GM19099 (cell line): ENCODE measurements around the gene CAMTA1.

ENCODE experiments used
- POLR2A ChIP-seq: IDR thresholded peaks from 3 replicates; pipeline ENCODE4 v1.6.1; 2011; ENCODE audit warnings: low read depth; ENCODE audit not compliant: insufficient read length; ENCODE audit errors: extremely low read depth

Gene CAMTA1

GRCh38 chr1:7018826-7019225 is 233.6 kb downstream of the CAMTA1 start:
- TF ChIP-seq POLR2A: no peak

GRCh38 chr1:7019510-7019909 is 234.3 kb downstream of the CAMTA1 start:
- TF ChIP-seq POLR2A: no peak

- no peak for TF ChIP-seq POLR2A
Observed at GRCh38 chr1:7022058-7022457, 236.8 kb downstream of the CAMTA1 start.

GRCh38 chr1:7025013-7025412 is 239.8 kb downstream of the CAMTA1 start:
- TF ChIP-seq POLR2A: no peak

GRCh38 chr1:7026169-7026568 is 240.9 kb downstream of the CAMTA1 start:
- TF ChIP-seq POLR2A: no peak

- no peak for TF ChIP-seq POLR2A
Observed at GRCh38 chr1:7032992-7033391, 247.7 kb downstream of the CAMTA1 start.

- TF ChIP-seq POLR2A: no peak
Observed at GRCh38 chr1:7036386-7036785, 251.1 kb downstream of the CAMTA1 start.

- no peak for TF ChIP-seq POLR2A
Observed at GRCh38 chr1:7039590-7040220, 254.5 kb downstream of the CAMTA1 start.

- no peak for TF ChIP-seq POLR2A
Observed at GRCh38 chr1:7040969-7041695, 255.9 kb downstream of the CAMTA1 start.

- TF ChIP-seq POLR2A: no peak
Observed at GRCh38 chr1:7042322-7043190, 257.3 kb downstream of the CAMTA1 start.

GRCh38 chr1:7043191-7043549 is 257.9 kb downstream of the CAMTA1 start:
- TF ChIP-seq POLR2A: no peak

GRCh38 chr1:7043719-7044535 is 258.7 kb downstream of the CAMTA1 start:
- TF ChIP-seq POLR2A: no peak

GRCh38 chr1:7045897-7046296 is 260.6 kb downstream of the CAMTA1 start:
- TF ChIP-seq POLR2A: no peak

GRCh38 chr1:7046314-7046713 is 261.1 kb downstream of the CAMTA1 start:
- TF ChIP-seq POLR2A: no peak

- no peak for TF ChIP-seq POLR2A
Observed at GRCh38 chr1:7046891-7047290, 261.6 kb downstream of the CAMTA1 start.

GRCh38 chr1:7047866-7048265 is 262.6 kb downstream of the CAMTA1 start:
- TF ChIP-seq POLR2A: no peak

- no peak for TF ChIP-seq POLR2A
Observed at GRCh38 chr1:7048395-7048794, 263.1 kb downstream of the CAMTA1 start.
